ENCODE results near the gene CD1D.

DNA sequence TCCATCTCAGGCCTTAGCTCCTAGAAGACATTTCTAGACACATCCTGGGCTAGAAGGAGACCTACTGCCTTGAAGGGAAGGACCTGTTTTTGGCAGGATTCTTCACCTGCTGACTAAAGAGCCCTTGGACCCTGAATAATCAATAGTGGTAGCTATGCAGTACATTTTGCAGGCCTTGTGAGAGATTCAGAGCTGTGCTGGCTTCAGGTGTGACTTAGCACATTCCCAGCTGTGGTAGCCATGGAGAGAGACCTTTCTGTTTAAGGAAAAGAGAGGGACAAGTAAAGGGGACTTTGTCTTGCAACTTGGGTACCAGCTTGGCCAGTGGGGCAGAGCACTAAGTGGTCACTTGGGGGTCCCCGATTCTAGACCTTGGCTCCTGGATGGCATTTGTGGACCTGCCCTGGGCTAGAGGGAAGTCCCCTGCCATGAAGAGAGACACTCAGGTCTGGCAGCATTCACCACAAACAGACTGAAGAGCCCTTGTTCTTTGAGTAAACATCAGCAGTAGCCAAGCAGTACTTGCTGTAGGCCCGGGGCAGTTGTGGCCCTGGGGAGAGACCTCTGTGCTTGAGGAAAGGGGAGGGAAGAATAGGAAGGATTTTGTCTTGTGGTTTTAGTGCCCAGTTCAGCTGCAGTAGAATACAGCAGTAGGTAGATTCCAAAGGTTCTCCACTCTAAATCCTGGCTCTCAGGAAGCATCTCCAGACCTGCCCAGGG lies 47.4 kb downstream of the CD1D start:
- TF ChIP-seq, protein P1, sequence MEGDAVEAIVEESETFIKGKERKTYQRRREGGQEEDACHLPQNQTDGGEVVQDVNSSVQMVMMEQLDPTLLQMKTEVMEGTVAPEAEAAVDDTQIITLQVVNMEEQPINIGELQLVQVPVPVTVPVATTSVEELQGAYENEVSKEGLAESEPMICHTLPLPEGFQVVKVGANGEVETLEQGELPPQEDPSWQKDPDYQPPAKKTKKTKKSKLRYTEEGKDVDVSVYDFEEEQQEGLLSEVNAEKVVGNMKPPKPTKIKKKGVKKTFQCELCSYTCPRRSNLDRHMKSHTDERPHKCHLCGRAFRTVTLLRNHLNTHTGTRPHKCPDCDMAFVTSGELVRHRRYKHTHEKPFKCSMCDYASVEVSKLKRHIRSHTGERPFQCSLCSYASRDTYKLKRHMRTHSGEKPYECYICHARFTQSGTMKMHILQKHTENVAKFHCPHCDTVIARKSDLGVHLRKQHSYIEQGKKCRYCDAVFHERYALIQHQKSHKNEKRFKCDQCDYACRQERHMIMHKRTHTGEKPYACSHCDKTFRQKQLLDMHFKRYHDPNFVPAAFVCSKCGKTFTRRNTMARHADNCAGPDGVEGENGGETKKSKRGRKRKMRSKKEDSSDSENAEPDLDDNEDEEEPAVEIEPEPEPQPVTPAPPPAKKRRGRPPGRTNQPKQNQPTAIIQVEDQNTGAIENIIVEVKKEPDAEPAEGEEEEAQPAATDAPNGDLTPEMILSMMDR (IDR thresholded peaks at IDR 0.05), result no peak
- TF ChIP-seq POLR2A (IDR thresholded peaks at IDR 0.05), result no peak

All from esophagus squamous epithelium (tissue), 4 donors.